T-helper 2 cell treated with Interferon-gamma antibody and Interleukin-4, amounts not matched to agents 100 ng/mL and 5 ng/mL, for 36 hours (primary cell): ENCODE results near the gene PRDM11. TPM values are rescaled to one million over a fixed set of nuclear protein-coding genes. Genes with fewer than 3 reads are reported as not detected.
"Not testable (repeated sequence)": the region's sequence is repeated elsewhere in the genome, so short reads cannot be mapped to it uniquely, and the experiment has no call there.

Experiments
- intact Hi-C: fragments of 100-400 bp; cut with micrococcal nuclease; formaldehyde crosslinking; loops from one replicate; pipeline ENCODE4 v1.15.1; 2023
- total RNA-seq: library from RNA; stranded (reverse); gene quantifications from 2 replicates; pipeline ENCODE4 v1.2.3, GENCODE V29; 2022

Gene PRDM11
- total RNA-seq, 1 donor from 2014 or later = 3.0 TPM

- intact Hi-C loops = no loop called here
Measured at GRCh38 chr11:45229401-45230020, 83.1 kb downstream of the PRDM11 start.

GRCh38 chr11:45232341-45233080 lies 86.1 kb downstream of the PRDM11 start:
- intact Hi-C loops = no loop called here

GRCh38 chr11:45233121-45233803 lies 86.8 kb downstream of the PRDM11 start:
- intact Hi-C loops = no loop called here

DNA sequence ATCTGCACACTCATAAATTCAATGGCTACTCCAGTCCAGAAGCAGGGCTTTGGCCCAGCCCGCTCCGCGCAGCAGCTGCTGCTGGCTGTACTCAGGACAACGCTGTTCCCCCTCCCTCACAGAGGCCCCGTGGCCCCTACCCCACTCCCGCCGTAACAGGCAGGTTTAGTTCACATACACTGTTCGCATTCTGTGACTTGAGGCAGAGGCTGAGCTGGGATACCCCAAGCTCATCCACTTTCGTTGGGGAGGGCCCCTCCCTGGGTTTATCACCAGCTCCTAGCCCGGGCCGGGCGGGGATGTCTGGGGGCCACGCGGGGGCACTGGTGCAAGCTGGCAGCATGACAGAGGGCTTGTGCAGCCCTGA lies 87.3 kb downstream of the PRDM11 start:
- intact Hi-C loops = no loop called here

DNA sequence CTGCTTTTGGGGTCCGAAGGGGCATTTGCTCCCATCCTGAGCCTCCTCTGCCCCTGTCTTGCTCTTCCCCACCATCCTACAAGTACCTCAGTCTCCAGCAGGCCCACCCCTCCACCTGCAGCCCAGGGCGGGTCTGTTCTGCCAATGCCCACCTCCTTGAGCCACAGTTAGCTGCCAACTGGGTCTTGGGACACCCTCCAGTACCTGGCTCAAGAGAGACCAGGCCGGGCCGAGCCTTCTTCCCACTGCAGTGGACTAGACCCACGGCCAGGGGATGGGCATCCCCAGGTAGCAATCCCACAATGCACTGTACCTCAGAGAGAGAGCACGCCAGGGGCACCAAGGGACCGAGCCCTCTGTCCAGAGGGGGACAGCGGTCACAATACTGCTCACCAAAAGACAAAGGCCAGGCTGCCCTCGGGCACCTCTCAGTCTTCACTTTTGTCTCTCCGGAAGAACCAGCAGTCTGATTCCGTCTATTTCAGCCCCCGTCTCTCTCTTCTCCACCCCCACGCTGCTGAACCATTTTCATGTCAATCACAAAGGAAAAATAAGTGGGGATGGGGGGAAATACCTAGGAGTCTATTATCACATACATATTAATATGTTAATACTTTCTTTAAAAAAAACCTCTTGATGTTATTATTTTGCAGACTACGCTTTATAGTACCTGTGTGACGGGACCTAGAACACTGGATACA lies 88.0 kb downstream of the PRDM11 start:
- intact Hi-C loops = no loop called here

- intact Hi-C loops = no loop called here
Measured at GRCh38 chr11:45237711-45238315, 91.4 kb downstream of the PRDM11 start.

DNA sequence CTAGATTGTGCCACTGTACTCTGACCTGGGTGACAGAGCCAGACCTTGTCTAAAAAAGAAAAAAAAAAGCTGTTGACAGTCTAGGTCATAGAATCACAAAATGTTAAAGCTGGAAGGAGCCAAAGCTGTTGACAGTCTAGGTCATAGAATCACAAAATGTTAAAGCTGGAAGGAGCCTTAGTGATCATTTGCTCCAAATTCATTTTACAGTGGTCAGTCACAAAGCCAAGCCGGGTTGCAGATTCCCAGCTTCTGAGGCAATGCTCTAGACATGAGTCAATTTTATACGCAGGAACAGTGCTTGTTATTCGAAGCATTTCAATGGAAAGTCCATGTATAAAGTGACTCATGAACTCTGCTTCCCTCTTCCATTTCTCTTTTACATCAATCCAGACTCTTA lies 92.3 kb downstream of the PRDM11 start:
- intact Hi-C loops = no loop called here

DNA sequence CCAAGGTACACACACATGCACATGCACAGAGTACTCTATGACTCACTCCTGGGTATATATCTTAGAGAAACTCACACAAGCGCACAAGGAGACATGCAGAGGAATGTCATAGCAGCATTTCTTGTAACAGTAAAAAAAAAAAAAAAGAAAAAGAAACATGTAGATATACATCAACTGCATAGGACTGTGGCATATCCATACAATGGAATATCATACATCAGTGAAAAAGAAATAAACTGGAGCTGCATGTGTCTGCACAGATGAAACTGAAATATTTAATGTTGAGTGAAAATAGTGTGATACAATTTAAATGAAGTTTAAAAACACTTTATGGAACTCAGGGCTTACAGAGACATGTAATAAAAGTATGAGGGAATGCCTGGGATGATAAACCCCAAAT lies 93.3 kb downstream of the PRDM11 start:
- intact Hi-C loops = no loop called here

DNA sequence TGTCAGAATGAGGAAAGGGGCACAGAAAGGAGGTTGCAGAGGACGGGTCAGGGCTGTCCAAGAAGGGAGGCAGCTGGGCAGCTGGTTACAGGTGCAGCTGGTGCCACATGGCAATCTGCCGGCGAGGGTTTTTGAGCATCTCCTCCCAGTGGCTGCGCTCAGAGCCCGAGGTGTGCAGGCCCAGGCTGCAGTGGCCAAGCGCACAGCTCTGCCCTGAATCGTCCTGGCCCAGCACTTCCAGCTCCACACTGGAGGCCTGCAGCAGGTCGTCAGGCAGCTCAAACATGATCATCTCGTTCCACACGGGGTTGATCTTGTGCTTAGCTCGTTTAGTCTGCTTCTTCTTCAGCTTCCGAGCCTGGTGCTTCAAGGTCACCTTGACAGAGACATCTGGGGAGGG lies 97.5 kb downstream of the PRDM11 start:
- intact Hi-C loops = no loop called here

DNA sequence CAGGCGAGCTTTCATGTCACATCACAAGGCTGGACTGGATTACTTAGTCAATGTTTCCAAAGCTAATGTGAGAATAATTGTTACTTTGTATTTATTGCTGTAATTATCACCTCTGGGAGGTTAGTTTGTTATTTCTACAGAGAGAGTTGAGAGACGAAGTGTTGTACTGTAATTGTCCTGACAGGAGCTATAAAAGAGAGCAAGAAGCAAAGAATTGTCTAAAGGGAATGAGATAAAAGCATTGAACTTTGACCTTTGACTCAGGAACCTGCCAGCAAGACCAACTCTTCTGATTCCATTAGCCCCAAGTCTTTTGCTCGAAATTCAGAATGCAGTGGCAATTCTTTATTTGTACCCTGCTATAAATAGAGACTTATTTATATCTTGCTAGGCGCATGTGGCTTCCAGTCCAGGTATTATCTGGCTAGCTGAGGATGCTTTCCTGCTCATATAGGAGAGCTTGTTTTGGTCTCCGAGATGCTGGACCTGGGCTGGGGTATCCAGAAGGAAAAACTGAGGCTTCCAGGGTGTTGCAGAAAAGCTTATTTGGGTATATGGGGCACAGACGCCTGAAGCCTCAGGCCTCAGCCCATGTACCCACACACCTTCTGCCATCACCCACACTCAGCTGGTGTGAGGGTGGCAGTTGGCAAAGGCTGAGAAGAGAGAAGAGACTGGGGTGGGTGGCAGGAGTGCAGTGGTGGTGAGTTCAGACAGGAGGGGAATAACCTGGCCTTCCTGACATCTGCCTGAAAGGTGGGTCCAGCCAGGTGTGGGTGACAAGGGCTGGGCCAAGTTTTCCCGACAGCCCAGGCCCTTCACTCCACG lies 99.0 kb downstream of the PRDM11 start:
- intact Hi-C loops = no loop called here

DNA sequence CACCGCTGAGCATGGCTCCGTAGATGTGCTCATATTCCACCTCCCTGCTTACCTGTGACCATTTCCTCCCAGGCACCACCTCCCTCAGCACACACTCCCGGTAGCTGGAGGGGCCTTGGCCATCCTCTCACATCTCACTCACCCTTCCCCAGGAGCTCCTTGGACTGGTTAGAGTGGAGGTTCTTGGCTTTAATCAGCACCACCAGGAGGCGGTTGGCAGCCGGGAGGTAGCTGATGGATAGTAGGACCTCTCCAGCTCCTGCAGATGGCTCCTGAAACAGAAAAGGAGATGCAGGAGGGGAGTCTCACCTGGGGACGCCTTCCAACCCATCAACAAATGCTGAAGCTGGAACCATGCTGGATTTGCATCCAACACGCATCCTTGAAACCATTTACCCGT lies 99.8 kb downstream of the PRDM11 start:
- intact Hi-C loops = no loop called here

GRCh38 chr11:45247433-45247832 lies 101.0 kb downstream of the PRDM11 start:
- intact Hi-C loops = no loop called here

DNA sequence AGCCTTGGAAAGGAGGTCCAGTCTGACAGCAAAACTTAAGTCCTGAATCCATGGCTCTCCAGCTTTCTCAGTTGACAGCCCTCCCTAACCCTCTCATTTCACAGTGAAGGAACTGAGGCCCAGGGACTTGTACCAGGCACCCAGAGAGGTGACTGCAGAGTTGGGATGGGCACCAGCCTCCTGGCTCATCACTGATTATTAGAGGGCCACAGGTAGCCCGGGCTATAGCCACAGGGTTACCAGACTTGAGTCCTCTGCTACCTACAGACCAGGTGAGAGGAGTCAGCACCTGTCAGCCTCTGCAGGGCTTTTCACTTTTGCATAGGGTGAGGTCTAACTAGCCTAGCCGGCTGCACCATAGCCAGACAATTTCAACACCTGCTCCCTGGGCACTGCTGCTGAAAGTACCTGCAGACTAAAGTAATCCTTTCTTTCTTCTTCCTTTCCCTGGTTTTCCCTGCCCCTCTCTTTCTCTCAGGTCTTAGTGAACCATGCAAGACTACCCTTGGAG lies 102.1 kb downstream of the PRDM11 start:
- intact Hi-C loops = no loop called here

- intact Hi-C loops = not testable (repeated sequence)
Measured at GRCh38 chr11:45249372-45249771, 102.9 kb downstream of the PRDM11 start.

- intact Hi-C loops = no loop called here
Measured at GRCh38 chr11:45250035-45250718, 103.7 kb downstream of the PRDM11 start.

DNA sequence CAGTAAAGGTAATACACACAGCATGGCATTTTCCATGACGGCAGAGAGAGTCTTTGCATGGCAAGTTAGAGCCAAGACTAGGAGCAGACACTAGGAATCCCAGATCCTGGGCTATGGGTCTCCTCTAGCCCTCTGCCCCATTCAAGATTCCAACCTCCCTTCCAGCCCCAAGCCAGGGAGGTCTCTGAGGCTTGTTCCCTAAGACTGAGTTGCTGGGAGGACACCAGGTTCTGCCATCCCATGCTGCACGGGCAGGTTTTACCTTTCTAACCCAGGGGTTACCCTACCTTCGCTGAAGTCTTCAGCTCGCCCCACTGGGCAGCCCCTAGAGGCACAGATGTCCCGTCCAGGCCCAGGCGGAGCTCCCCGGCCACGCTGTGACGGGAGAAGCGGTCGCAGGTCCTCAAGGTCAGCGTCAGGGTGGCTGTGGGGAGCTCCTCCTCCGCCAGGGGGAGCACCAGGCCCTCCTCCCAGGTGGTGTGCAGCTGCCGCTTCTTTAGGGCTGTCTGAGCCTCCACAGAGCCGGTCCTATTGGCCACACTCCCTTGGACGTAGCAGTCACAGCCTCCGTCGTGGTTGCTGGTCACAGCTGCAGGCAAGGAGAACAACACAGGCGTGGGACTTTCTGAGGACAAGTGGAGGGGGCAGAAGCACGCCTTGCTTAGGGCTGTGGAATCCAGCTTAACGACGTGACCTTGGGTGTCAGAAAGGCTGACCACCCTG lies 105.9 kb downstream of the PRDM11 start:
- intact Hi-C loops = no loop called here

- intact Hi-C loops = no loop called here
Measured at GRCh38 chr11:45252877-45253276, 106.4 kb downstream of the PRDM11 start.

- intact Hi-C loops = no loop called here
Measured at GRCh38 chr11:45253640-45254039, 107.2 kb downstream of the PRDM11 start.

GRCh38 chr11:45254070-45254469 lies 107.6 kb downstream of the PRDM11 start:
- intact Hi-C loops = no loop called here
